Measurements from ENCODE around the gene RPS6KA3.

Gene RPS6KA3

DNA sequence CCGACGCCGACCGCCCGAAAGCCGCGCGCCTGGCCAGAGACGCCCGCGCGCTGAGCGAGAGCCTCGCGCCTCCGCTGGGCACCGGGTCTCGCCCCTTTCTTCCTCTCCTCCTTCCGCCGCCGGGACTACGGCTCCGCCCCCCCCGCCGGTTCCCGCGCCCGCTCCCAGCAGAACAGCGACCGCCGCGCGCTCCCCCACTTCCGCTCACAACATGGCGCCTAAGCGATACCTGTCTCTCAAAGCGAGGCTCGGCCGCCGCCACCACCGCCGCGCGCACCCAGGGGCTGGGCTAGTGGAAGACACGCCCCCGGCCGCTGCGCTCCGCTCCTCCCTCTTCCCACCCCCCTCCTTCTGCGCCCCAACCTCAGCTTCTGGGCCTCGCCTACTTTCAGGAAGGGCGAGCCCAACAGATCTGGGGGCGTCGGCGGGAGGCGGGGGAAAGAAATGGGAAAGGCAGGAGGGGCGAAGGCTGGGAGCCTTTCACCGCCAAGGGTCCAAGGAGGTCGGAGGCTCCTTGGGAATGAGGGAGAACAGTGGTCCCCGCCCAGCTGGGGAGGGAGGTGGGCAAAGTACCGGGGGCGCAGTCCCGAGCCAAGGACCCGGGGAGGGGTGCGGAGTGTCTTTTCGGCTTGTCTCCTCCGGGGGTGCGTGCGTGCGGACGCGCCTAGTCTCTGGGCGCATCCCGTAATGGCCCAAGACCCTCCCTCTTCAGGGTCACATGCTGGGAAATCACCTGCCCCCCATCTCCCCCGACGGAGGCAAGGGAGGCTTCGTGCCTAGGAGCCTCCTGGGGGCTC lies at the start of gene RPS6KA3:
RPS6KA3 (minus strand) TSS at position 100 of the 797 bp plus-strand sequence. CDS start 277 bp downstream, outside the sequence.
- peak; percentile 91 for DNase-seq

DNA sequence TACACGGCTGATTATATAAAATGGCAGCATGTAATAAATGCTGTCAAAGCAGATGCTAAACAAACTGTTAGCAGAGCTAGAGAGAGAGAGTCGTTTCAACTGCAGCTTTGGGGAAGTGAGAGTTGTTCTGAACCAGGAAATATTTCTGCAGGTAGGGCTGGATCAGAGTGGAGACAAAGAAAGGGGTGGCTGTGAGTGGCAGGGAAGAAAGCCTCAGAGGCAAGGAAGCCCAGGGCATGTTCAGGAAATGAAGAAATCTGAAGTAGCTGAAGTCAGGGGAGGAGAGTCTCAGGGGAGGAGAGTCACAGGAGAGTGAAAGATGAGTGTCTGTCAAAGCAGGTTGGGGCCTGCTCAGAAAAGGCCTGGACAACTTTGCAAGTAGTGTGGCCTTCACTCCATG lies 48.4 kb upstream of the RPS6KA3 start:
- no peak for DNase-seq

- DNase-seq = no peak
Observed at GRCh38 chrX:20313899-20314298, 47.2 kb upstream of the RPS6KA3 start.

GRCh38 chrX:20312018-20312417 lies 45.3 kb upstream of the RPS6KA3 start:
- DNase-seq = no peak

GRCh38 chrX:20311505-20311904 lies 44.8 kb upstream of the RPS6KA3 start:
- no peak for DNase-seq

- no peak for DNase-seq
Observed at GRCh38 chrX:20309806-20310205, 43.1 kb upstream of the RPS6KA3 start.

- DNase-seq = no peak
Observed at GRCh38 chrX:20306668-20307067, 40.0 kb upstream of the RPS6KA3 start.

DNA sequence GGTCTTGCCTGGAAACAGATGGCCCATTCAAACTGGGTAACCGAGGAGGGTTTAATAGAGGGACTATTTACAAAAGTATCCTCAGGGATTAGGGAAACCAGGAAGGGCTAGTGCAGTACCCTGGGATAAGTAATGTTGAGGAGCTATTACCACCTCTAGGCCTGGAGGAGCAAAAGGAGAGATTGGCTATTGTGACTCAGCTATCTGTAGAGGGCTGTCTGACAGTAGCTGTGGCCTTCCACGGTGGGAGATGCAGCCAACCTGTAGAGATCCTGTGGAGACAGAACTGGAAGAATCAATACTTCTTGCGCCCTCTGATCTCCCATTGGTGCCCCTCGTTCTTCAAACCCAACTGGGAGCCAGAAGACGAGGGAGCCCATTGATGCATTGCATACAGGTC lies 34.1 kb upstream of the RPS6KA3 start:
- DNase-seq = no peak

DNA sequence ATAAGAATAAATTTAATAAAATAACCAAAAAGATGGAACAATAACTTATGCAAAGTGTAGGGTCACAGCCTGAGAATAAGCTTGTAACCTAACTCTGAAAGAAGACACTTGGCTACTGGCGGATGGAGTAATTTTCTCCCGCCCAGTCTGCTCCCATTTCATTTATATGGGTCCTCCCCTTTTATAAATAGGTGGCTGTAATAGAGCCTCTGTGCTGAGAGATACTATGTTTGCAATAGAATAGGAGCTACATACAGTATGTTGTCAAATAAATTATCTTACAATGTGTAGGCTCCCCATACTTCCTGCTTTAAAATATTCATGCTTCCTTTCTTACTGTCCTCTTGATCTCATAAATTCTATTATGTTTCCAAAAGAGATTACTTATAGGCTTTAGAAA lies 28.2 kb upstream of the RPS6KA3 start:
- DNase-seq = no peak

DNA sequence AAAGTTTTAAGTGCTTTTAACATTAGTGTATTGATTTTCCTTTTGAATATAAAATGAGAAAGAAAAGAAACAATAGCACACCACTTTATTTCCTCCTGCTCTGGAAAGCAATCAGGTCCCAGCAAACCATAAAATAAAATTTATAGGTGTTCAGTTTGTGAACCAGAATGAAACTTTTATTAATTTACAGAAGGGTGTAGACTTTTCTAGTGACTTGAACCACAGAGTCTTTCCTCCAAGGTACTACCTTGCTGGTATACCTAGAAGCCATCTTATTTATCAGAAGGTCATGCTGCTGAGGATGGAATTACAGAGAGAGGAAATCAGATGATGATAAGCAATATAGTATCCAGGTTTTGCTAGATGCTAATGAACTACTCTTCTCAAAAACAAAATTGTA lies 27.6 kb upstream of the RPS6KA3 start:
- no peak for DNase-seq

- DNase-seq = no peak
Observed at GRCh38 chrX:20285511-20285910, 18.8 kb upstream of the RPS6KA3 start.

GRCh38 chrX:20284992-20285391 lies 18.3 kb upstream of the RPS6KA3 start:
- DNase-seq = no peak

DNA sequence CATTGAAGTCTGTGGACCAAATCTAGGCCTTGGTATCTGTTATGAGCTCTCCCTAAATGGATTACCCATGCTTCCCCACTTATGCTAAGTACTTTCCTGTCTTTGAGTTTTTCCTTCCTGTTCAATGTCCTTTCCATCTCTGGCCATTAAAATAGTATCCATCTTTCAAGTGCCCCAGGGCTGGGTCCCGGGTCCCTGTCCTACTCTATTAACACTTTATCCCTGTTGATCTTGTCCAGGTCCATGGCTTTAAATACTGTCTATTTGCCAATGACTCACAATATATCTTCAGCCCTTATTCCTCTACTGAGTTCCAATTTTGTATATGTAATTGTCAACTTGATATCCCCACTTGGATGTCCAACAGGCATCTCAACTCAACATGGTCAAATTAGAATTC lies 17.7 kb upstream of the RPS6KA3 start:
- no peak for DNase-seq

DNA sequence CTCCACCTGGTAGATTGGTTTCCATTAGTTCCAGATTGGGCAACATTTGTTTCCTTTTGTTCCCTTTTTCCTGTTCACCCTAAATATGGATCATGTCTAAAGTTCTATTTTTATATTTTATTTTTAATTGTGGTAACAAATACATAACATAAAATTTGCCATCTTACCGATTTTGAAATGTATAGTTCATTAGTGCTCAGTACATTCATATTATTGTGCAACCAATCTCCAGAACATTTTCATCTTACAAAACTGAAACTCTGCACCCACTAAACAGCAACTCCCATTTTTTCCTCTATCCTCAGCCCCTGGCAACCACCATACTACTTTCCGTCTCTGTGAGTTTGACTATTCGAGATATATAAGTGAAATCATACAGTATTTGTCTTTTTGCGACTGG lies 14.2 kb upstream of the RPS6KA3 start:
- no peak for DNase-seq

DNA sequence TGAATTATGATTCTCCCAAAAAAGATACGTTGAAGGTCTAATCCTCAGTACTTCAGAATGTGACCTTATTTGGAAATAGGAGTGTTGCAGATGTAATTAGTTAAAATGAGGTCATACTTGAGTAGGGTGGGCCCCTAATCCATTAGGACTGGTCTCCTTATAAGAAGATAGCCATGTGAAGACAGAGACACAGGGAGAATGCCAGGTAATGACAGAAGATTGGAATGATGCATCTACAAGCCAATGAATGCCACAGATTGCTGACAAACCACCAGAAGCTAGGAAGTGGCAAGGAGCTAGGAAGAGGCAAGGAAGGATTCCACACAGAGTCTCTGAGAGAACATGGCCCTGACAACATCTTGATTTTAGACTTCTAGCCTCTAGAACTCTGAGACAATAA lies 7.4 kb upstream of the RPS6KA3 start:
- no peak for DNase-seq

- DNase-seq = no peak
Observed at GRCh38 chrX:20271730-20272129, 5.0 kb upstream of the RPS6KA3 start.

GRCh38 chrX:20271186-20271585 lies 4.5 kb upstream of the RPS6KA3 start:
- DNase-seq = no peak

GRCh38 chrX:20270562-20270890 lies 3.8 kb upstream of the RPS6KA3 start:
- DNase-seq = no peak

- DNase-seq = no peak
Observed at GRCh38 chrX:20269848-20270561, 3.3 kb upstream of the RPS6KA3 start.

GRCh38 chrX:20267931-20268701 lies 1.4 kb upstream of the RPS6KA3 start:
- no peak for DNase-seq

- no peak for DNase-seq
Observed at GRCh38 chrX:20267607-20267930, 860 bp upstream of the RPS6KA3 start.

- peak; percentile 12 for DNase-seq
Observed at GRCh38 chrX:20265726-20266681, 705 bp downstream of the RPS6KA3 start.

- peak; percentile 81 for DNase-seq
Observed at GRCh38 chrX:20265221-20265725, 1.4 kb downstream of the RPS6KA3 start.
